Retinal pigment epithelial cell (primary cell): ENCODE results near the gene ASTL.

Source experiments
- DNase-seq: peaks from one replicate; pipeline ENCODE4 v3.0.0-alpha.2; 2010; ENCODE audit warnings: low read depth
- H3K4me3 ChIP-seq: 2 replicates; pipeline ENCODE4 v1.5.1; 2011; ENCODE audit warnings: mild to moderate bottlenecking, low read length, control low read depth, moderate library complexity
- CTCF ChIP-seq: conservative IDR thresholded peaks from 2 replicates; pipeline ENCODE4 v1.5.1; 2011; ENCODE audit warnings: low read depth, low read length, control low read depth, inconsistent platforms

The ASTL gene

GRCh38 chr2:96116879-96117533, 21.3 kb downstream of the ASTL start:
- peak; percentile 48 for TF ChIP-seq CTCF
- H3K4me3 ChIP-seq, result peak overlapping the region; percentile 8
- no peak for DNase-seq

GRCh38 chr2:96116424-96116878, 21.9 kb downstream of the ASTL start, which contains the start of gene ADRA2B:
Gene ADRA2B, minus strand, starts transcription at chr2:96116571. Its CDS starts 422 bp downstream, at chr2:96116149.
- H3K4me3 ChIP-seq, result peak within 1 kb of the TSS; percentile 8
- DNase-seq, result no peak
- TF ChIP-seq CTCF, result no peak

- no peak overlapping the region for H3K4me3 ChIP-seq
- DNase-seq, result no peak
- TF ChIP-seq CTCF, result no peak
Observed at GRCh38 chr2:96115631-96116423, 22.5 kb downstream of the ASTL start.

DNA sequence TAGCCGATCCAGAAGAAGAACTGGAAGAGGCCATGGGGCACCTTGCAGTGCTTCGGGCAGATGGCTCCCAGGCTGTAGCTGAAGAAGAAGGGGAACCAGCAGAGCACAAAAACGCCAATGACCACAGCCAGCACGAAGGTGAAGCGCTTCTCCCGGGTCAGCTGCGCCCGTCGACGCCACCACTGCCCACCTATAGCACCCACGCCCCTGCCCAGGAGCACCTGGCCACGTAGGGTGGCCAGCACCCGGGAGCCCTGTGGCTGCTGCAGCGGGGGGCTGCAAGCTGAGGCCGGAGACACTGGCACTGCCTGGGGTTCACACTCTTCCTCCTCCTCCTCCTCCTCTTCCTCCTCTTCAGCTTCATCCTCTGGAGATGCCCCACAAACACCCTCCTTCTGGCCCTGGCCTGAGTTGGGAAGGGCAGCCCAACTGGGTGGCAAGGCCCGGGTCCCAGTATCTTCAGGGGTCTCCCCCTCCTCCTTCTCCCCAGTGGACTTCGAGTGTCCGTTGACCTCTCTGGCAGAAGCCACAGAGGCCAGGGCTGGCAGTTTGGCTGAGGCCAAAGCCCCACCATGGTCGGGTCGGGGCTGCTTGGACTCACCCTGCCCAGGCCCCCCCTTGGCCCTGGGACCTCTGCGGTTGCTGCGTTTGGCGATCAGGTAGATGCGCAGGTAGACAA, 23.3 kb downstream of the ASTL start:
- no peak for TF ChIP-seq CTCF
- DNase-seq, result no peak
- no peak overlapping the region for H3K4me3 ChIP-seq

DNA sequence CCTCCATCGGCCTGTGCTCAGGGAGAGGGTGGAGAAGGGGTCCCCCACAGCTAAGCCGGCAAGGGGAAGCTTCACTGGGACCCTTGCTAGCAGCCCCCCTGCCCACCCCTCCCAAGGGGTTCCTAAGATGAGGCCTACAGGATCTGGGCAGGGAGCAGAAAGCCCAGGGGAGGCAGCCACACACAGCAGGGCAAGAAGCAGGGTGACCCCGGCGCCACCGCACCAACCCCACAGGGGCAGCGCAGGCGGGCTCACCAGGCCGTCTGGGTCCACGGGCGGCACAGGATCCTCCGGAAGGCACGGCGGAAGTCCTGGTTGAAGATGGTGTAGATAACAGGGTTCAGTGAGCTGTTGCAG, 23.8 kb downstream of the ASTL start:
- H3K4me3 ChIP-seq, result no peak overlapping the region
- DNase-seq, result no peak

DNA sequence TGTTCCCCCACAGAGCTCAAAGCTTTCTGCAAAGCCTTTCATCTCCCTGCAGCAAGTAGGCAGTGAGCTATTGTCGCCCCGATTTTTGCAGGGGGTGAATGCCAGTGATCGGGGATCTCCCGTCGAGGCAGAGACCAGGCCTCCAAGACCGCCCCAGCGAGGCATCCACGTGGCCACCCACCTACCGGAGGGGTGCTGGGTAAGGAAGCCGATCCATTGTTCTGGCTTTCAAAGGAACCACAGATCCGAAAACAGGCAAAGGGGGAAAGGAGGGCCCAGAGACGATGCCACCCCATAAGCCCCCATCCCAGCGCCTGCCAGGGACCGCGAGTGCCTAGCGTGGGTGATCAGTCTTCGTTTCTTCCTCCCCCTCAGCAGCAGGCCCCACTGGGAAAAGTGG, 24.4 kb downstream of the ASTL start:
- no peak for TF ChIP-seq CTCF
- H3K4me3 ChIP-seq, result no peak overlapping the region
- no peak for DNase-seq

More for the DNA sequence above, 23.8 kb downstream of the ASTL start:
- TF ChIP-seq CTCF, result no peak
